Stimulated activated CD4-positive, alpha-beta T cell treated with anti-CD3 and anti-CD28 coated beads, Interleukin-2, amount 100 ng/mL, for 48 hours (primary cell): ENCODE results near the gene CDH2.
"Not testable (repeated sequence)": the region's sequence is repeated elsewhere in the genome, so short reads cannot be mapped to it uniquely, and the experiment has no call there.

Experiments used
- DNase-seq, 2 donors: peaks; one replicate each; pipeline ENCODE4 v3.0.0-alpha.2; 2020

Gene CDH2

GRCh38 chr18:27970321-27970720 is 206.6 kb downstream of the CDH2 start:
- no peak for DNase-seq

- DNase-seq = no peak
Observed at GRCh38 chr18:27969206-27969605, 207.7 kb downstream of the CDH2 start.

- DNase-seq = no peak
Observed at GRCh38 chr18:27967913-27968824, 208.8 kb downstream of the CDH2 start.

DNA sequence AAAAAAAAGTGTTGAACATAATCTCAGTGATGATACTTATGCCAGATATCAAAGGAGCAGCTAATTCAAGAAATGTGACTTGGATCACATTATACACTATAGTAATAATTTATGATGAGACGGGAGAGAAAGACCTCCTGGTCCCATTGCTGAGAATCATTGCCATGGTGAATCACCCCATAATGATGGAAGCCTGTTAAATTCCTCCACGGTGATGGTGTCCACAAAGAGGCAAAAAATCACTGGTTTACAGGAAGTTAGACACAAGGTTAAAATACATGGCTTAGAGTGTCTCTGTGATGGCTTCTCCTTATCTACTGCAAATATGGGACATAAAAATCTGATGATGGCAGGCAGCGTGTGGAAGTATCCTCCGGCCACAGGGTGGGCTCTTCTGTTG is 210.0 kb downstream of the CDH2 start:
- no peak for DNase-seq

GRCh38 chr18:27964811-27965210 is 212.1 kb downstream of the CDH2 start:
- DNase-seq = no peak

GRCh38 chr18:27959101-27959500 is 217.8 kb downstream of the CDH2 start:
- DNase-seq = no peak

- no peak for DNase-seq
Observed at GRCh38 chr18:27956001-27956640, 220.8 kb downstream of the CDH2 start.

DNA sequence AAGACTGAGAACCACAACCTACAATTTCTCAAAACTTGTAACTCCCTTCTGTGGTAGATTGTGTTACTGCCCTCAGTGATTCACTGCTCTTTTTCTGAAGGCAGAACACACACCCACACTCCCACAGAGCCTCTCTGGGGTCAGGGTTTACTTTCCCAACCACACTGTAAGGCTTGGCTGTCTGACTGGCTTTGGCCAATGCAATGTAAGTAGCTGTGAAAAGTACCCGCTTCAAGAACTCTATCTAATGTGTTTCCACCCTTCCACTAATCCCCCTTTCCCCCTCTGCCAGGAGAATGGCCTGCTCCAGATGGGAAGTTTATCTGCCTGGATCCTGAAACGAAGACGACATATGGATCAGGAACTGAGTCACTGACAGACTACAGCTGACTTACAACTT is 222.7 kb downstream of the CDH2 start:
- DNase-seq = no peak

DNA sequence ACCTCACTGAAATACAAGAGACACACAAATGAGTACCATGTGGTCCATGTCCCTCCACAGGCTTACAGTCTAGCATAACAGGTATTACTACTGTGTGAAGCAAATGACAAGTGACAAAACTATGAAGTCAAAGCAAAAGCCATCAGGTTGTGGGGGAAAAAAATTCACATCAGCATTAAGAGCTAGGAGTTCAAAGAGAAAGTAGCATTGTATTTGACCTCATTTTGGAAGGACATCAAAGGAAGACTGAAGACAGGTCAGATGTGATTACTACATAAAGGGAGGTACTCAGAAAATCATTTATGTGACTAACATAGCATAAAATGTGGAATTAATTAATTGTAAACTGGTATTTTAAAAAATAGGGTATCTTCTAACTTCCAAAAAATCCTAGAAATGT is 224.2 kb downstream of the CDH2 start:
- DNase-seq = no peak

DNA sequence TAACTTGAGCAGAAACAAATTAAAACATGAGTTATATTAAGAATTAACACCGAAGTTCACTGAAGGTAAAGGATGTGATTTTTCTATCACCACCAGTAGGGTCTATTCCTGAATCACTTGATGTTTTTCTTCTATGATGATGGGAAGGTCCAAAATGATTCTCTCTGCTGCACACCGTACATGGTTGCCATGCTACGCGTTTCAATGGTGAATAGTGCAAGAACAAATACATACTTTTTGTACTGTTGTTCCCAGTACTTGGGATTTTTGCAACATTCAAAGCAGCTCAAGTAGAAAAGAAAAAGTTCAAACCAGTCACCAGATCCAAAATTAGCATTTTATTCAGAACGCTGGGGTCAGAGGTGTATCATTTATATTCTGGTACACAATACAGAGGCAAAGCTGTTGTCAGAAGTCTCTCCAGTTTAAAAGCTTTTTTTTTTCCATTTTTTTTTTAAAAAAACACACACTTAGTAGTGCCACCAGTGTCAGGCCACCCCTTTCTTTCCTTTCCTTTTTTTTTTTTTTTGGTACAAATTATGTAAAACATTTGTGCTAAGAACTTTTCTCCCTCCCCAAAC is 226.2 kb downstream of the CDH2 start:
- DNase-seq = no peak

GRCh38 chr18:27948986-27949385 is 227.9 kb downstream of the CDH2 start:
- DNase-seq = no peak

DNA sequence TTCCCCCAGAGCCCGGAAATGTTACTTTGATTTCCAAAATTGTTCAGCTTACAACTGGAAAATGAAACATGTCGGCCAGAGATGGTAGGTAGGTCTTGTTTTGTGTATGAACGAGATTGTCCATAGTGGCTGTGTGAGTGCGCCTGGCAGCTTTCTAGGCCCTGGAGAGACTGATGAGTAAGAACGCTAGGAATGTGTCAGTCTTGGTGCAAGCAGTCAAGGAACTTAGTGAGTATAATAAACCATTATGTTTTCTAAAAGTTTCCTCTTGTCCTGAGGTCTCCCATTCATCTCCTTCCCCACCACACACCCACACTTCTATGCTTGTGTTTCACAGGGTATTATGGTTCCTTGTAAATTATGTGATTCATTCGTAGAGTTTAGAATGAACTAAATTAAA is 234.2 kb downstream of the CDH2 start:
- no peak for DNase-seq

- DNase-seq = no peak
Observed at GRCh38 chr18:27931535-27931934, 245.4 kb downstream of the CDH2 start.

GRCh38 chr18:27922780-27923179 is 254.2 kb downstream of the CDH2 start:
- DNase-seq = no peak

GRCh38 chr18:27921904-27922751 is 254.8 kb downstream of the CDH2 start:
- no peak for DNase-seq

DNA sequence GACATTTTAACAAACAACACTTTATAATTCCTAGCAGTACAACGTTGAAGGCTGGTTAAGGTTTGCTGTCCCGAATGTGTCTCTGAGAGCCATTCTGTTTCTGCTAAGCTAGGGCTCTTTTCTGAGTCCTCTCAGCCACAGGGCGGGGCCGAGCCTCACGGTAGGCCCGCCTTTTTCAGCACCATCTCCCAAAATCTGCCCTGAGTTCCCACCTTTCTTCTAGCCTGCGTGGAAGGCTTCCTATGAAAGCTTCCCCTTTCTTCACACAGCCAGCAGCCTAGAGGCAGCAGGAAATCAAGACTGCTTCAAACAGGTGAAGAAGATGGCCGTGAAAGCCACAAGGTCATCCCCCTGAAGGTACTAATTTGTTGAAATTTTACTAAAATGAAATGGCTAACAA is 255.5 kb downstream of the CDH2 start:
- no peak for DNase-seq

GRCh38 chr18:27920836-27921235 is 256.1 kb downstream of the CDH2 start:
- no peak for DNase-seq

- not testable (repeated sequence) for DNase-seq
Observed at GRCh38 chr18:27906189-27906588, 270.7 kb downstream of the CDH2 start.

GRCh38 chr18:27903906-27904305 is 273.0 kb downstream of the CDH2 start:
- no peak for DNase-seq

GRCh38 chr18:27901424-27902226 is 275.3 kb downstream of the CDH2 start:
- no peak for DNase-seq
